ENCODE measurements around the gene LNP1. TPM values are rescaled to one million over a fixed set of nuclear protein-coding genes. Genes with fewer than 3 reads are reported as not detected.

LNP1 gene
- total and polyA plus RNA-seq, 2 of the 13 experiments (the other 11 are each of a cell fraction or from before 2014, with no cell fraction given) = 3.6 to 7.0 TPM

DNA sequence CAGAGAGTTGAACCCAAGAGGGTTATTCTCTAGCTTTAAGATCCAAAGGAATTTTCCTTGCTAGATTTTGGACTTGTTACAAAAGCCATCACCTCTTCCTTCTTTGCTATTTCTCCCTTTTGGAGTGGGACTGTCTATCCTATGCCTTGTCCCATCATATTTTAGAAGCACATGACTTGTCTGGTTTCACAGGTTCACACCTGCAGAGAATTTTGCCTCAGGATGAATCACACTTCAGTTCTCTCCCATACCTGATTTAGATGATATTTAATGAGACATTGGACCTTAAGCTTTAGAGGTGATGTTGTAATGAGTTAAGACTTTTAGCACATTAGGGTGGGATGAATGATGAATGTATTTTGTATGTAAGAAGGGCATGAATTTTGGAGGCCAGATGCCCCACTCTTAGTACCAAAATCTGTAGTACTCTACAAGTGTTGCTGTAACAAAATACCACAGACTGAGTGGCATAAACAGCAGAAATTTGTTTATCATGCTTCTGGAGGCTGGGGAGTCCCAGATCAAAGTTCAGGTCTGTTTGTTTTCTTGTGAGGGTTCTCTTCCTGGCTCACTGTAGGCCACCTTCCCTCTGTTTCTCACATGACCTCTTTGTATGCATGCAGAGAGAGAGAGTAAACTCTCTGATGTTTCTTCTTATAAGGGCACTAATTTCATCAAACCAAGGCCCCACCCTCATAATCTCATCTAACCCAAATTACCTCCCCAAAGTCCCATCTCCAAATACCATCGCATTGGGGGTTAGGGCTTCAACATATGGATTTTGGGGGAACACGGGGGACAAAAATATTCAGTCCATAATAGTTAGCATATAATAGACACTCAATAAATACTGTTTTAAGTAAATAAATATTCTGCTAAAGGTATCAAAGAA is 10.0 kb downstream of the LNP1 start (continued):
- TF ChIP-seq STAG1 (CRISPR knock-in tag; IDR thresholded peaks at IDR 0.05) = no peak
- no peak for TF ChIP-seq ELF3 (CRISPR knock-in tag; IDR thresholded peaks at IDR 0.05)
- TF ChIP-seq ZNF768 (CRISPR knock-in tag; IDR thresholded peaks at IDR 0.05) = no peak
- TF ChIP-seq HIVEP1 (CRISPR knock-in tag; IDR thresholded peaks at IDR 0.05) = no peak
- no peak for TF ChIP-seq ZNF839 (CRISPR knock-in tag; IDR thresholded peaks at IDR 0.05; ENCODE audit: borderline replicate concordance)
- no peak for TF ChIP-seq ZFY (CRISPR knock-in tag; IDR thresholded peaks at IDR 0.05)
- TF ChIP-seq ZNF367 (CRISPR knock-in tag; IDR thresholded peaks at IDR 0.05; ENCODE audit: borderline replicate concordance) = no peak
- no peak for TF ChIP-seq ZNF83 (CRISPR knock-in tag; IDR thresholded peaks at IDR 0.05; ENCODE audit: borderline replicate concordance)
- TF ChIP-seq ZFP36L1 (CRISPR knock-in tag; IDR thresholded peaks at IDR 0.05) = no peak
- TF ChIP-seq, protein P1, sequence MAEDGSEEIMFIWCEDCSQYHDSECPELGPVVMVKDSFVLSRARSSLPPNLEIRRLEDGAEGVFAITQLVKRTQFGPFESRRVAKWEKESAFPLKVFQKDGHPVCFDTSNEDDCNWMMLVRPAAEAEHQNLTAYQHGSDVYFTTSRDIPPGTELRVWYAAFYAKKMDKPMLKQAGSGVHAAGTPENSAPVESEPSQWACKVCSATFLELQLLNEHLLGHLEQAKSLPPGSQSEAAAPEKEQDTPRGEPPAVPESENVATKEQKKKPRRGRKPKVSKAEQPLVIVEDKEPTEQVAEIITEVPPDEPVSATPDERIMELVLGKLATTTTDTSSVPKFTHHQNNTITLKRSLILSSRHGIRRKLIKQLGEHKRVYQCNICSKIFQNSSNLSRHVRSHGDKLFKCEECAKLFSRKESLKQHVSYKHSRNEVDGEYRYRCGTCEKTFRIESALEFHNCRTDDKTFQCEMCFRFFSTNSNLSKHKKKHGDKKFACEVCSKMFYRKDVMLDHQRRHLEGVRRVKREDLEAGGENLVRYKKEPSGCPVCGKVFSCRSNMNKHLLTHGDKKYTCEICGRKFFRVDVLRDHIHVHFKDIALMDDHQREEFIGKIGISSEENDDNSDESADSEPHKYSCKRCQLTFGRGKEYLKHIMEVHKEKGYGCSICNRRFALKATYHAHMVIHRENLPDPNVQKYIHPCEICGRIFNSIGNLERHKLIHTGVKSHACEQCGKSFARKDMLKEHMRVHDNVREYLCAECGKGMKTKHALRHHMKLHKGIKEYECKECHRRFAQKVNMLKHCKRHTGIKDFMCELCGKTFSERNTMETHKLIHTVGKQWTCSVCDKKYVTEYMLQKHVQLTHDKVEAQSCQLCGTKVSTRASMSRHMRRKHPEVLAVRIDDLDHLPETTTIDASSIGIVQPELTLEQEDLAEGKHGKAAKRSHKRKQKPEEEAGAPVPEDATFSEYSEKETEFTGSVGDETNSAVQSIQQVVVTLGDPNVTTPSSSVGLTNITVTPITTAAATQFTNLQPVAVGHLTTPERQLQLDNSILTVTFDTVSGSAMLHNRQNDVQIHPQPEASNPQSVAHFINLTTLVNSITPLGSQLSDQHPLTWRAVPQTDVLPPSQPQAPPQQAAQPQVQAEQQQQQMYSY (CRISPR knock-in tag; IDR thresholded peaks at IDR 0.05) = no peak
- TF ChIP-seq HNF4G (IDR thresholded peaks at IDR 0.05; ENCODE audit: borderline replicate concordance, low read depth, low read length) = peak; percentile 11; the same call in 1 of the 2 replicates
- no peak for TF ChIP-seq HNF4G (CRISPR knock-in tag; IDR thresholded peaks at IDR 0.05; ENCODE audit: borderline replicate concordance, low read depth)
- TF ChIP-seq ZNF580 (CRISPR knock-in tag; IDR thresholded peaks at IDR 0.05; ENCODE audit: borderline replicate concordance, low read depth) = no peak
- TF ChIP-seq KAT8 (CRISPR knock-in tag; IDR thresholded peaks at IDR 0.05) = peak; percentile 34; the same call in 1 of the 2 replicates
- TF ChIP-seq, protein P2, sequence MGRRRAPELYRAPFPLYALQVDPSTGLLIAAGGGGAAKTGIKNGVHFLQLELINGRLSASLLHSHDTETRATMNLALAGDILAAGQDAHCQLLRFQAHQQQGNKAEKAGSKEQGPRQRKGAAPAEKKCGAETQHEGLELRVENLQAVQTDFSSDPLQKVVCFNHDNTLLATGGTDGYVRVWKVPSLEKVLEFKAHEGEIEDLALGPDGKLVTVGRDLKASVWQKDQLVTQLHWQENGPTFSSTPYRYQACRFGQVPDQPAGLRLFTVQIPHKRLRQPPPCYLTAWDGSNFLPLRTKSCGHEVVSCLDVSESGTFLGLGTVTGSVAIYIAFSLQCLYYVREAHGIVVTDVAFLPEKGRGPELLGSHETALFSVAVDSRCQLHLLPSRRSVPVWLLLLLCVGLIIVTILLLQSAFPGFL (CRISPR knock-in tag; IDR thresholded peaks at IDR 0.05) = no peak
- TF ChIP-seq ZNF7 (CRISPR knock-in tag; IDR thresholded peaks at IDR 0.05) = no peak
- TF ChIP-seq KDM2A (CRISPR knock-in tag; IDR thresholded peaks at IDR 0.05; ENCODE audit: borderline replicate concordance, low read depth) = no peak
- no peak for TF ChIP-seq NFYB (CRISPR knock-in tag; IDR thresholded peaks at IDR 0.05)
- no peak for TF ChIP-seq SOX6 (IDR thresholded peaks at IDR 0.05)
- TF ChIP-seq SOX6 (CRISPR knock-in tag; IDR thresholded peaks at IDR 0.05) = peak; percentile 58; the same call in 1 of the 2 replicates
- 0 out of 2 replicates have a peak, but pooled peaks have one; percentile 26 for TF ChIP-seq BHLHE40 (IDR thresholded peaks at IDR 0.05; ENCODE audit: low read length)
- TF ChIP-seq AKAP8 (CRISPR knock-in tag; IDR thresholded peaks at IDR 0.05) = no peak
- TF ChIP-seq ZNF780A (CRISPR knock-in tag; IDR thresholded peaks at IDR 0.05) = no peak
